Raji (cell line): Measurements from ENCODE around the gene ACOT7.

Source experiments
- POLR2A ChIP-seq: IDR thresholded peaks from 2 replicates; pipeline ENCODE4 v1.6.1; 2011; ENCODE audit warnings: low read depth, low read length, control low read depth; ENCODE audit not compliant: insufficient read depth

The ACOT7 gene

GRCh38 chr1:6354659-6355317, 38.8 kb downstream of the ACOT7 start:
- no peak for TF ChIP-seq POLR2A

DNA sequence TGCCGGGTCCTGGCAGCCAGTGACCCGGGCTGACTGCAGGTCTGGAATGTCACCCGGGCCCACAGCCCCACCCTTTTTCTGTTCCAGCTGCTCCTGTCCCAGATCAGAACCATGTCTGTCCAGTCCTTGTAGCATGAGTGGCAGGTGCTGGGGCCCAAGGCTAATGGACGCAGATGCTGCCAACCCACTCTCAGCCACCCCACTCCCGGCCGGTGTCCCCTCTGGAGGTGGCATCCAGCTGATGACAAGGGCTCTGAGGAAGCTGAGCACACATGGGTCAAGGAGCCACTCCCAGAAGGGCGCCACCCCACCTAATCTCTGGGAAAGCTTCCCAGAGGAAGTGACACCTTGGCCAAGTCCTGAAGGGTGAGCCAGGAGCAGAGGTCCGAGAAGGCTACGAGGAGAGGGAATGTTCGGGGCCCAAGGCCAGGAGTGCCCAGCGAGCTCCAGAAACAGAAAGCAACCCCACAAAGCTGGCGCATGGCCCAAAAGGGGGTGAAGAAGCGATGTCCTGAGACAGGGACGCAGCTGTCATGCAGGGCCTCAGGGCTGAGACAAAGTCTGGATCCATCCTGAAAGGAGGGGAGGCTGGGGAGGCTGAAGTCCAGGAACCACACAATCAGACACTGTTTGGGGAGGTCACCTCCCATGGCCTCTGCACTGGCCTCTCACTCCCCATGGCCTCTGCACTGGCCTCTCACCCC, 39.5 kb downstream of the ACOT7 start:
- no peak for TF ChIP-seq POLR2A

DNA sequence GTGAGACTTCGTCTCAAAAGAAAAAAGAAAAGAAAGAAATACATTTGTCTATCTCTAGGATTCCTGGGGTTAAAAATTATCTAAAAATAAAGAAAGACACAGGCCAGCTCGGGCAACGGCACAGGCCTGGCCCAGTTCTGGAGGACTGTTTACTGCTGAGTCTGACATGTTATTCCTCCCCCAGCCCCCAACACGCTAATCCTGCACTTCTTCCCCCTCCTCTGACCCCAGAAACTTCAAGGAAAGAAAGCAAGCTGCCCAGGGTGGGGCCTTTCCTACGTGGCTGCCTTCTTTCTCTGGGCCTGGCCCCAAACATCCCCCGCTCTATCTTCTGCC, 40.0 kb downstream of the ACOT7 start:
- no peak for TF ChIP-seq POLR2A

DNA sequence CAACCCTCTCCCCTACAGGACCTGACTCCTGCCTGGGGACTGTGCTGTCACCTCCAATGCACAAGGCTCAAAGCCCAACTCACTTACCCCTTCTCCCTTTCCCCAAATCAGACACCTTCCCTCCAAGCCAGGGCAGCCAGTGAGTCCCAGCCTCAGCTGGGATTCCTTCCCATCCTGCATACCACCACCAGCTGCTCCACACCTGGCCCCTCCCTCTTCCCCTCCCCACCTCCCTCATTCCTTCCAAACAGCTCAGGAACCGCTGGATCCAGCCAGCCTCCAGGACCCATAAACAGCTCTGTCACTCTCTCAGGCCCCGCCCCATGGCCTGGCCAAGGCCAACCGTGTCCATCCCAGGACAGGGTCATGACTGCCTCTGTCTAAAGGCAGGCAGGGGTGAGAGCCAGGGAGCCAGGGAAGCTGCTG, 41.4 kb downstream of the ACOT7 start:
- TF ChIP-seq POLR2A: no peak

DNA sequence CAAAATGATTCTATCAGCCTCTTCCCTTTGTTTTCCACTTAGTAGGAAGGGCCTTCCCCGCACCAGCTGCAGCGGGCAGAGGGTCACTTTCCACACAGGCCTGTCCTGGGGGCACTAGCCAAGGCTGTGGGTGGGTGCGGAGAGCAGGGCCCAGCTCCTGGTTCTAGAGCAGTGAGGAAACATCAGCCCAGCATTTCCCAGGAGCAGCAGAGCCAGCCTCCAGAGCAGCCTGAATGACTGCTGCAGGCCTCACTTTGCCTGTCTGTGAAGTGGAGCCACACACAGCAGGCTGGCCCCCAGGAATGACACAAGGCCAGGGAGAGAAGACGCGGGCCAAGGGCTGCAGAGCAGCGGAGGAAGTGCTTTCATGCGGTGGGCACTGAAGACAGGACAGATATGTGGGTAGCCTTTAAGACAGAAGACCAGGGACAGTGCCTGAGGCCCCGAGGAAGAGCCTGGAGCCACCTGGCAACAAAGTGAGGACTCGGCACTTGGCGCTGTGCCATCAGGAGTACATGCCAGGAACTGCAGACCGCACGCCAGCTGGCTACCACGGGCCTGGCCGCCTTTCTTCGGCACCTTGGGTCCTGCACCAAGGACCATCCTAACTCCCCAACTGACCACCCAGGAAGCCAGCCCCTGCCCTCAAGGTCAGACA, 42.0 kb downstream of the ACOT7 start:
- no peak for TF ChIP-seq POLR2A

DNA sequence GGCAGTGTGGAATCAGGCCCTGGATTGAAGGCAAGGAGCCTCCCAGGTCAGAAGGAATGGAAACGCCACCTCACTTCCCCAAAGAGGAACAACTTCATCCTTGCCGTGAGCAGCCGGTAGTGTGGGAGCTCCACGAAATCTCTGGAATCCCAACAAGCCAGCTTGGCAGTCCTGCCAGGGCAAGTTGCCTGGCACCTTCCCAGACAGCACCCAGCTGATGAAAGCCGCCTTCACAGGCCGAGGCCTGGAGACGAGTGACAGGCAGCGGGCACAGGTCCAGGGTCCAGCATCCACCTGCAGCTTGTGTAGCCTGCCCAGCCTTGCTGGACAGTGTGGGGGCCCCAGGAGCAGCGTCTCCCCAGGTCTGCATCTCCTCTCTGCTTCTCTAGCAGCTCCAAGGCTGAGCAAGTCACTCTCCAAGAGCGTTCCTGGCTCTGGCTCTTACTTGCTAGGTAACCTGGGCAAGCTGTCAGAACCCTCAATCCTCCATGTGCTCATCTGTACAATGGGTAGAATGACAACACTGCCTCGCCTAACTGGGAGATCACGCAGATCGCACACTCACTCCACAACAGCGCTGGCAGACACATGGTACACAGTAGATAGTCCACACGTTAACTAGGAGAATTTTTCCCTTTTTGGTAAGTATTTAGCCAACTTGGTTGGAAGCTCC, 43.0 kb downstream of the ACOT7 start:
- no peak for TF ChIP-seq POLR2A

DNA sequence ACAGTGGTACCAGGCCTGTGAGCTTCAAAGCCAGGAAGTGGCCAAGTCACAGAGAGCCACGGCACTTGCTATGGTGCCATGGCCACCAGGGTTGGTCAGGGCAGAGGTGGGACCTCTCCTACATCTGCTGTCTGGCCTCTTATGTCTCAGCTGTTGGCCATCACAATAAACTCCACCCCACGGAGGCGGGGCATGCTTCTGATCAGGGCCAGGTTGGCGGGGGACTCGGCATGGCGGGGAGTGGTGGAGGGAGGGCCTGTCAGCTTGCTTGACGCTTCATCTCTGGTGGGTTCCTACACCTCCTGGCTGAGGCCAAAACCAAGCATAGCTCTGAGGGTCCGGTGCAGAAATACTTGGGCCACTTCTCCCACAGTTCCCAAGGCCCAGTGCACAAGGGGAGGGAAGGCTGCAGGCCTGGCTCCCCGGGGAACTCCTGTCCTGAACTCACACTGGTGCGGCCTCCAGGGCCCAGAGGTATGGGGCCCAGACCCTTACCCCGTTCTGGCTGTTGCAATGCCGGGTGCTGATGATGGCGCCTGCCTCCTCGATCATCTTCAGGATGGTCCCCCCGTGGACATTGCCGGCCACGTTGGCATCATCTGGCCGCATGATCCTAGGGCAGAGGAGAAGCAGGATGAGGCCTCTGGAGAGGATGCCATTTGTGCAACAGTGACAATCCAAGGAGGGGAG, 44.2 kb downstream of the ACOT7 start:
- no peak for TF ChIP-seq POLR2A

DNA sequence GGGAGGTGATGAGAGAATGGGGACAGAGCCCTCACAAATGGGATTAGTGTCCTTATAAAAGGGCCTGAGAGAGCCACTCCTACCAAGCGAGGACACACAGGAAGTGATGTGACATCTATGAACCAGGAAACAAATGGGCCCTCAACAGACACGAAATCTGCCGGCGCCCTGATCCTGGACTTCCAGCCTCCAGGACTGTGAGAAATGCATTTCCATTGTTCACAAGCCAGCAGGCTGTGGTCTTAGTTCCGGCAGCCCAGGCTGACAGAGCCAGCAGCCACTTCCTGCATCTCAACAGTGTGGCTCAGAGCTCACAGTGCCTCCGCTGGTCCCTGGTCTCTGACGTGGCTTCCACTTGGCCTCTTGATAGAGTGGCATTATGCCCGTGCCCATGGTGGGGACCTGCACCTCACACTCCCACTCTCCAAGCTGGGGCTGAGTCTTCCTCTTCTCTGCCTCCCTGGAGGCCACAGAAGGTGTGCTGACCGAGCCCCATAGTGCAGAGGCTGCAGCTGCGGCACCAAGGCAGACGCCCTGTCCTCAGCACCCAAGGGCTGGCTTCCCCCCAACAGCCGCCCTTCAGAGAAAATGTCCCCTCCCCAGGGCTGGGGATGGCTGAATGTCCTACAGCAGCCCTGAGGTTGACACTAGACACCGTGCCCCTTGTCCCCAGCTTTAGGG, 44.9 kb downstream of the ACOT7 start:
- TF ChIP-seq POLR2A: no peak

GRCh38 chr1:6347641-6348487, 45.7 kb downstream of the ACOT7 start:
- TF ChIP-seq POLR2A: no peak

DNA sequence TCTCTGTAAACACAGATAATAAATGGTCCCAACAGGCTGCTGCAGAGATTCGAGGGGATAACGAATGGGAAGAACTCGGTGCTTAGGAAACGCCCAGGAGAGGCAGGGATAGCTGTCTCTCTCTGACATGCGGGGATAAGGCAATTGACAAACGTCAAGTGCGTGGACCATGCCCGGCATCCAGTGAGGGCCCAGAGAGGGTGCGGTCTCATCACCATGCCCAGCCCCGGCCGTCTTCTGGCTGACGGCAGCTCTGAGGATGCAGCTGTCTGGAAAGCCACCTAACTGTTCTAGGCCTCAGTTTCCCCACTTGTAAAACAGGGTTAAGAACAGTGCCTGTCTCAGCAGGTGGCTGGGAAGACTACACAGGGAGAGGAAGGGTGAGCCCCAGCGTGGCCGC, 48.1 kb downstream of the ACOT7 start:
- no peak for TF ChIP-seq POLR2A

- no peak for TF ChIP-seq POLR2A
Measured at GRCh38 chr1:6345009-6345408, 48.6 kb downstream of the ACOT7 start.

- no peak for TF ChIP-seq POLR2A
Measured at GRCh38 chr1:6343506-6344405, 49.8 kb downstream of the ACOT7 start.

GRCh38 chr1:6342056-6342455, 51.5 kb downstream of the ACOT7 start:
- no peak for TF ChIP-seq POLR2A
